A549 (cell line): ENCODE results near the gene RBM15. TPM values are rescaled to one million over a fixed set of nuclear protein-coding genes. Genes with fewer than 3 reads are reported as not detected.
A peak's percentile ranks its signal among the peaks of the same experiment; 100 is the strongest.

ENCODE experiments used
- ATAC-seq, 2 experiments: fragments of 200-7000 bp in 1 of 2; fragments of >200 bp in 1 of 2; cut with Nextera tagmentation in 1 of 2; cut with Tn5 transposase in 1 of 2; 3 replicates each; pipeline versions ENCODE4 v1.8.0 to v1.9.1; 2018 to 2020; ENCODE audit warnings: mild to moderate bottlenecking in 1 of 2, moderate library complexity in 1 of 2
- CTCF ChIA-PET: fragments of 300-600 bp; sonication (Branson Sonifier 250); formaldehyde crosslinking; extraction: SDS; loops from one replicate; lab custom pipeline; 2021; ENCODE audit warnings: antibody characterized with exemption, inconsistent platforms; lab: Yijun Ruan, JAX
- POLR2A ChIA-PET: fragments of 350-600 bp; formaldehyde crosslinking; extraction: SDS; loops from one replicate; lab custom pipeline; 2021; ENCODE audit warnings: antibody characterized with exemption, inconsistent platforms; lab: Yijun Ruan, JAX
- DNase-seq, 2 experiments: peaks; one replicate each; pipeline versions ENCODE4 v3.0.0 to v3.0.0-alpha.2; 2011 to 2016; ENCODE audit warnings: low read depth in 1 of 2, low spot score in 1 of 2
- FAIRE-seq: peaks from 2 replicates; lab custom pipeline; 2011; peaks lifted over from hg19 to GRCh38; lab: Jason Lieb, UNC
- H3K27ac ChIP-seq, 2 experiments: fragments of >200 bp; sonication (Bioruptor Twin); formaldehyde crosslinking; 3 replicates each; pipeline ENCODE4 v1.5.1; 2016 to 2017
- H3K4me1 ChIP-seq: fragments of >200 bp; sonication (Bioruptor Twin); formaldehyde crosslinking; 3 replicates; pipeline ENCODE4 v1.6.1; 2016
- H3K4me2 ChIP-seq: fragments of >200 bp; sonication (Bioruptor Twin); formaldehyde crosslinking; 3 replicates; pipeline ENCODE4 v1.6.1; 2016
- H3K4me3 ChIP-seq: fragments of >200 bp; sonication (Bioruptor Twin); formaldehyde crosslinking; 3 replicates; pipeline ENCODE4 v1.5.1; 2016
- H3K9me3 ChIP-seq: fragments of >200 bp; sonication (Bioruptor Twin); formaldehyde crosslinking; 3 replicates; pipeline ENCODE4 v1.6.1; 2016
- BHLHE40 ChIP-seq: IDR thresholded peaks from 2 replicates; pipeline ENCODE4 v1.6.1; 2012; ENCODE audit warnings: low read depth, low read length, inconsistent platforms
- CEBPB ChIP-seq, 2 experiments: fragments of >200 bp in 1 of 2; sonication (Bioruptor Twin) in 1 of 2; formaldehyde crosslinking in 1 of 2; IDR thresholded peaks; 2 replicates each; pipeline ENCODE4 v1.6.1; 2012 to 2016
- EHF ChIP-seq: fragments of 250-450 bp; sonication (Bioruptor Pico); IDR thresholded peaks from 2 replicates; pipeline ENCODE4 v1.5.0; 2020; ENCODE audit warnings: mild to moderate bottlenecking
- EP300 ChIP-seq, 2 experiments: fragments of >200 bp; sonication (Bioruptor Twin); formaldehyde crosslinking; IDR thresholded peaks; 2 replicates in 1 of 2; 3 replicates in 1 of 2; pipeline ENCODE4 v1.6.1; 2016 to 2017
- ESRRA ChIP-seq: fragments of 150-350 bp; IDR thresholded peaks from 2 replicates; pipeline ENCODE4 v1.6.1; 2014; ENCODE audit warnings: mild to moderate bottlenecking, low read length, borderline replicate concordance
- GATA3 ChIP-seq: IDR thresholded peaks from 2 replicates; pipeline ENCODE4 v1.6.1; 2012; ENCODE audit warnings: borderline replicate concordance
- MYC ChIP-seq: IDR thresholded peaks from 2 replicates; pipeline ENCODE4 v1.6.1; 2012; ENCODE audit warnings: mild to moderate bottlenecking, inconsistent platforms, low read length, improper control_type of control experiment, borderline replicate concordance
- NR3C1 ChIP-seq: fragments of >200 bp; sonication (Bioruptor Twin); formaldehyde crosslinking; IDR thresholded peaks from 3 replicates; pipeline ENCODE4 v1.6.1; 2017
- PHF8 ChIP-seq: fragments of 200-600 bp; sonication (generic); IDR thresholded peaks from 2 replicates; pipeline ENCODE4 v1.6.1; 2016; ENCODE audit warnings: low read depth, mild to moderate bottlenecking, antibody characterized with exemption, moderate library complexity, borderline replicate concordance
- POLR2A ChIP-seq: IDR thresholded peaks from 2 replicates; pipeline ENCODE4 v1.6.1; 2012; ENCODE audit warnings: mild to moderate bottlenecking, low read length
- RAD21 ChIP-seq, 2 experiments: fragments of >200 bp in 1 of 2; sonication (Bioruptor Twin) in 1 of 2; formaldehyde crosslinking in 1 of 2; IDR thresholded peaks in 1 of 2; conservative IDR thresholded peaks in 1 of 2; 2 replicates in 1 of 2; 3 replicates in 1 of 2; pipeline ENCODE4 v1.6.1; 2012 to 2018; ENCODE audit warnings: inconsistent platforms in 1 of 2
- RCOR1 ChIP-seq: fragments of 150-350 bp; IDR thresholded peaks from 2 replicates; pipeline ENCODE4 v1.6.1; 2014; ENCODE audit warnings: antibody characterized with exemption, low read length, low read depth
- REST ChIP-seq: fragments of 200-600 bp; sonication (generic); IDR thresholded peaks from 2 replicates; pipeline ENCODE4 v1.6.1; 2016; ENCODE audit warnings: antibody characterized with exemption, mild to moderate bottlenecking, moderate library complexity
- SMC3 ChIP-seq: fragments of >200 bp; sonication (Bioruptor Twin); formaldehyde crosslinking; IDR thresholded peaks from 3 replicates; pipeline ENCODE4 v1.6.1; 2018; ENCODE audit warnings: inconsistent platforms
- USF2 ChIP-seq: fragments of 450-650 bp; IDR thresholded peaks from 2 replicates; pipeline ENCODE4 v1.6.1; 2014; ENCODE audit warnings: antibody characterized with exemption
- ZFP36 ChIP-seq: fragments of 450-650 bp; IDR thresholded peaks from 2 replicates; pipeline ENCODE4 v1.6.1; 2014; ENCODE audit warnings: borderline replicate concordance; ENCODE audit not compliant: partially characterized antibody
- WGBS: methylation state at CpG from one replicate; pipeline ENCODE4 v1.1.6; 2017; ENCODE audit errors: missing lambda C conversion rate; 5-methylcytosine and 5-hydroxymethylcytosine counted together
- polyA plus RNA-seq, 4 experiments: library from polyadenylated mRNA; depleted of rRNA in 3 of 4; stranded (reverse); fragments of >200 nt; fragmentation: RNase III in 1 of 4; extraction: RNeasy Plus Mini Kit Qiagen cat#74134 plus additional on column Dnase treatment in 1 of 4; gene quantifications; 2 replicates in 3 of 4; 3 replicates in 1 of 4; pipeline ENCODE4 v1.2.3, GENCODE V29; 2011 to 2017

RBM15 gene
- polyA plus RNA-seq, 2 of the 4 experiments (the other 2 are of a cell fraction) = 8.7 to 14.0 TPM

GRCh38 chr1:110321846-110322245 is 17.3 kb upstream of the RBM15 start:
- CTCF ChIA-PET = interaction anchor here (1.0 to 1.1 kb wide), 2 partner anchors 9 to 114 kb away, joined by 4 to 5 read pairs; no protein-coding TSS in a partner anchor
- Histone ChIP-seq H3K9me3 (0 out of 3 replicates have a peak, but pooled peaks cover 4% of the 10 kb centered on the region), H3K27ac (no peak overlapping the region), H3K4me2 (no peak overlapping the region), H3K4me3 (no peak overlapping the region)
- TF ChIP-seq USF2 = no peak
- TF ChIP-seq SMC3 = no peak
- no peak for TF ChIP-seq ESRRA
- no peak for TF ChIP-seq RCOR1
- TF ChIP-seq BHLHE40 = no peak
- TF ChIP-seq EP300 (IDR thresholded peaks at IDR 0.05) = no peak
- TF ChIP-seq, all 56 proteins: peak for 0
- ATAC-seq (no peak), DNase-seq (no peak), FAIRE-seq (no peak)
- 86% methylated on average over 4 of the region's 4 CpGs for WGBS
- no peaks in the 10 kb centered on the region for H3K4me1 ChIP-seq
- POLR2A ChIA-PET = no interaction called here

GRCh38 chr1:110324667-110325066 is 14.5 kb upstream of the RBM15 start:
- Histone ChIP-seq H3K9me3 (peaks cover 8% of the 10 kb centered on the region; the same call in 1 of the 3 replicates), H3K4me1 (no peaks in the 10 kb centered on the region), H3K27ac (no peak overlapping the region), H3K4me2 (no peak overlapping the region), H3K4me3 (no peak overlapping the region)
- FAIRE-seq (no peak), ATAC-seq (0 out of 6 replicates have a peak, but pooled peaks of 1 of the 2 experiments have one; percentile 19), DNase-seq (no peak)
- ChIA-PET POLR2A (no interaction called here), CTCF (interaction anchor here (2.3 to 2.4 kb wide), 2 partner anchors 12 to 116 kb away, joined by 9 to 10 read pairs; no protein-coding TSS in a partner anchor)
- TF ChIP-seq GATA3 = no peak
- TF ChIP-seq EHF (CRISPR knock-in tag) = no peak
- TF ChIP-seq ESRRA = no peak
- TF ChIP-seq CEBPB (IDR thresholded peaks at IDR 0.05) = no peak
- TF ChIP-seq PHF8 = no peak
- TF ChIP-seq MYC = no peak
- no peak for TF ChIP-seq EP300 (IDR thresholded peaks at IDR 0.05)
- TF ChIP-seq REST = no peak
- 86% methylated on average over 1 of the region's 1 CpG for WGBS

- DNase-seq = no peak
- no peak for ATAC-seq
- no peak for FAIRE-seq
- no peak overlapping the region for H3K27ac ChIP-seq
- no peak for TF ChIP-seq ESRRA
- peaks cover 11% of the 10 kb centered on the region for H3K4me1 ChIP-seq
- ChIA-PET POLR2A (no interaction called here), CTCF (interaction anchor here (1.4 to 5.6 kb wide), 3 partner anchors 14 to 123 kb away, joined by 7 to 28 read pairs (median 7); no protein-coding TSS in a partner anchor)
- 5% methylated on average over 1 of the region's 1 CpG for WGBS
- H3K4me2 ChIP-seq = no peak overlapping the region
- peaks cover 8% of the 10 kb centered on the region; the same call in 1 of the 3 replicates for H3K9me3 ChIP-seq
- no peak overlapping the region for H3K4me3 ChIP-seq
Observed at GRCh38 chr1:110326826-110327225, 12.4 kb upstream of the RBM15 start.

GRCh38 chr1:110328274-110328673 is 10.9 kb upstream of the RBM15 start:
- Histone ChIP-seq H3K27ac (no peak overlapping the region), H3K4me1 (peaks cover 18% of the 10 kb centered on the region)
- DNase-seq = no peak
- no peak for ATAC-seq
- TF ChIP-seq USF2 (no peak), REST (no peak), RAD21 (conservative IDR thresholded peaks at IDR 0.05 in 1 of 2, IDR thresholded peaks at IDR 0.05 in 1 of 2) (no peak), CEBPB (IDR thresholded peaks at IDR 0.05) (no peak), ZFP36 (no peak), NR3C1 (no peak), POLR2A (no peak)
- TF ChIP-seq, all 56 proteins: peak for 0
- ChIA-PET POLR2A (no interaction called here), CTCF (interaction anchor here (1.0 to 5.6 kb wide), 8 partner anchors 10 to 167 kb away, joined by 3 to 28 read pairs (median 4); no protein-coding TSS in a partner anchor)
- Histone ChIP-seq H3K9me3 (peaks cover 8% of the 10 kb centered on the region; the same call in 1 of the 3 replicates), H3K4me3 (no peak overlapping the region), H3K4me2 (no peak overlapping the region)
- FAIRE-seq = no peak
